ENCODE results near the gene DNAJC28.
A peak's percentile ranks its signal among the peaks of the same experiment; 100 is the strongest.
"Not testable (repeated sequence)": the region's sequence is repeated elsewhere in the genome, so short reads cannot be mapped to it uniquely, and the experiment has no call there.

Gene DNAJC28, protein sequence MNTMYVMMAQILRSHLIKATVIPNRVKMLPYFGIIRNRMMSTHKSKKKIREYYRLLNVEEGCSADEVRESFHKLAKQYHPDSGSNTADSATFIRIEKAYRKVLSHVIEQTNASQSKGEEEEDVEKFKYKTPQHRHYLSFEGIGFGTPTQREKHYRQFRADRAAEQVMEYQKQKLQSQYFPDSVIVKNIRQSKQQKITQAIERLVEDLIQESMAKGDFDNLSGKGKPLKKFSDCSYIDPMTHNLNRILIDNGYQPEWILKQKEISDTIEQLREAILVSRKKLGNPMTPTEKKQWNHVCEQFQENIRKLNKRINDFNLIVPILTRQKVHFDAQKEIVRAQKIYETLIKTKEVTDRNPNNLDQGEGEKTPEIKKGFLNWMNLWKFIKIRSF

DNA sequence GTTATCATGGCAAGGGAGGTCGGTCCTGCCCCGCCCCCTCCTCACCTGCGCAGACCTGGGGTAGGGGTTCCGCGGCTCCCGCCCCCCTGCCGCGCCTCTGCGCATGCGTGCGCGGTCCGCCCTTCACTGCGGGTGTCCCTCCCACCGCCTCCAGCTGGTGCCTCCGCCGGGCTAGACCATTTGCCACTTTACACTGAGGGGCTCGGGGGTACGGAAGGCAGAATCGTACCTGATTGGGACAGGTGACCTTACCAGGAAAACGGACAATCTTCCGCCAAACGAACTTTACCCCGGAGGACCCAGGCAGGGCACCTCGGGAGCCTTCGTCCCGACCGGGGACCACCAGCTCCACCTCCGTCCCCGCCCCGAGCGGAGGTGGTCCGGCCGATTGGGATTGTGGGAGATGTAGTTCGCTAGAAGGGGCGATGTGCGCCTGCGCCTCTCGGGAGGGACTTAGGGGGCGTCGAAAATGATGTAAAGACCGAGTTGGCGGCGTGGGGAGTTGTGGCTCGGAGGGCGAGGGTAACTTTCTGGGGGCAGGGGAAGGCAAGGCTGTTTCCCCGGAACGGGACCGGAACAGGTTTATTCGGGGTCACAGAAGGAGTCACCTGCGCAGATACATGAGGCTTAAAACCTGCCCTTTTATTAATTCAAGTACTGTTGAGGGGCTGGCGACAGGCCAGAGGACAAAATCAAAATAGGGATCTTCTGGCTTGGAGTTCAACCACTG is at the start of gene DNAJC28:
DNAJC28 (minus strand) TSS at position 344 of the 730 bp plus-strand sequence. CDS start 2,323 bp downstream, outside the sequence.
- DNase-seq (ENCODE audit: low spot score) = peak; percentile 92

DNA sequence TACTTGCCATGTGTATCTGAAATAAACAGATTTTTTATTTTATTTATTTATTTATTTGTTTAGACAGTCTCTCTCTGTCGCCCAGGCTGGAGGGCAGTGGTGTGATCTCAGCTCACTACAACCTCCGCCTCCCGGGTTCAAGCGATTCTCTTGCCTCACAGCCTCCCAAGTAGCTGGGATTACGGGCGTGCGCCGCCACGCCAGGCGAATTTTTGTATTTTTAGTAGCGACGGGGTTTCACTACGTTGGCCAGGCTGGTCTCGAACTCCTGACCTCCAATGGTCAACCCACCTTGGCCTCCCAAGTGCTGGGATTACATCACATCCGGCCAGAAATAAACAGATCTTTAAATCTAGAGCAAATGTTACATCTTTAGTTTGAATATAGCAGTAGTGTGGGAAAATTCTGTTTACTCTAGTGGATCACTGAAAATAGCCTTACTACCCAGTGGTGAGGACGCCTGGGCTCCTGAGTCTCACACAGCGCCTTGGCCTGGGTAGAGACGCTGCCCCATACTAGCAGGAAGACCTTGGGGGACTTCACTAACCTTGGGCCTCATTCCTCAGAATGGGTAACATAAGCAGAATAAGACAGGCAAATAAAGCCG is 49.7 kb upstream of the DNAJC28 start:
- DNase-seq (ENCODE audit: low spot score) = peak; percentile 59

DNA sequence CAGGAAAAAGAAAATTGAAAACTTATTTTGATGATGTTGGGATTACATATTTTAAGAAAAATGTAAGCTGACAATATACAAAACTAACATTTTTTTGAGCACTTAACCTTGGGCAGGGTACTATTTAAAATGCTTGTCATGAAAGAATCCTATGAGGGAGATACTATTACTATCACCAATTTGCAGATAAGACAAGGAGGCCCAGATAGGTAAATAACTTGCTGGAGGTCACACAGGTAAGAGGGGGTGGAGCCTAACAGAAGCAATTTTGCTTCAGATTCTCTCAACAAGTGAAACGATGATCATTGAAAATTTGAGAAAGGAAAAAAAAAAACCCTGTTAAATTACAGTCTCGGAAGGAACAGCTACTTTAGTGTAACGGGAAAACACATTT is 49.2 kb upstream of the DNAJC28 start:
- no peak for DNase-seq (ENCODE audit: low spot score)

DNA sequence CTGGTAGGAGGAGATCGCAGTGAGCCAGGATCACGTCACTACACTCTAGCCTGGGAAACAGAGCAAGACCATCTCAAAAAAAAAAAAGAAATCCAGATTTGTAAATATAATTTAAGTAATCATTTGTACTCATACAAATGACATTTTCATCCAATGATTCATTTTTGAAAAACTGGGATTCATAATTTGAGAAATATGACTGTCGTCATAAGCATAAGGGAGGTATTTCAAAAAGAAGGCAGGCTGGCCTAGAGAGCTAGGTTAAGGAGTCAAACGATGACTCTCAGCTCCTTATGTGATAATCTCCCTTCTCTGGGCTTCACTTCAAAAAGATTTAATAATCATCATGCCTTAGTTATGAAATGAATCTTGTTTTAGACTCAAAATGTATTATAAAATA is 48.1 kb upstream of the DNAJC28 start:
- DNase-seq (ENCODE audit: low spot score) = peak; percentile 71

DNA sequence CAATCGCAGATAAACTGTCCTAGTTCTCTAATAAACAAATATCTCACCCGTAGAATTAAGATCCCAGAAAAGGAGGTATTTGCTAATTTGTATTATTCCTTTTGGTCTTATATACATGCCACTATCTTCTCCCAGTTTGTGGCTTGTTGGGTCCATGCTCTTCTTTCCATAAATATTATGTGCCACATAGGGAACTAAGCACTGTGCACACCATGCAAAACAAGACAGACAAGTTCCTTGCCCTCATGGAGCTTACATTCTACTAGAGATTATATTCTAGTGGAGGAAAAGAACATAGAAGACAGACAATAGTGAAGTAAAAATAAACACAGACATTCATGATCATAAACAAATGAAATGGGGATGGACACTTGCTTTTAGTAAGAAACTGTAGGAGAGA is 45.7 kb upstream of the DNAJC28 start:
- DNase-seq (ENCODE audit: low spot score) = no peak

DNA sequence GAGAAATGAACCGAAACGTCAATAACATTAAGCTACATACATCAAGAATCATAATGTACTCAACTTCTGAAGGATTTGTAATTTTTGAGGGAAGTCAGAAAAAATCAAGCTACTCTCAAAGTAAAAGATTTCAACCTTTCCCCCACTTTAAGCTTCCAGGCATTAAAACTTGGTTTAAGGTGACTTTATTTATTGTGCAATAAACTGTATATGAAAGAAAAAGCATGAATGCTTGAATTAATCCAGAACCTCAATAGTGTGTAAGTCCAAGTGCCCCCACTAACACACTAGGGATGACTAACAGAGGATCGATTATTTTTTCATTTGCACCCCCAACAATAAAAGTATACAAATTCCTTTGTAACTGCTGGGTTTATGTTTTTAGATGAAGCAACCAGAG is 39.5 kb upstream of the DNAJC28 start:
- no peak for DNase-seq (ENCODE audit: low spot score)

DNA sequence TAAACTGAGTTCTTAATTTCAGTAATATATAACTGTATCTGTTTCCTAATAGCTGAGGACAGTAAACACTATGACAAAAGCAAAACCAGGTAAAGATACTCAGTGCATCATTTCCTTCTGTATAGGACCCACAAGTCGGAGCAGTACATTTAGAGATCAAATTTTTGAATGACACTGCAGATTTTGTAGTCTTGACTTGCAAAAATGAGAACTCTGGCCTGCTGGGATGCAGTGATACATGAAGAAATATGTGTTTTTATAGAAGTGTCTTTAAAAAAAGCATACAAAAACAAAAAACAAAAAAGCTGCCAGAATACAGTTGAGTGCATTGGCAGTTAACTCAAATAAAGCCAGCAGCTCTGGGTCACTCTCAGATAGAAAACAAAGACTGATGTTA is 31.4 kb upstream of the DNAJC28 start:
- DNase-seq (ENCODE audit: low spot score) = no peak

DNA sequence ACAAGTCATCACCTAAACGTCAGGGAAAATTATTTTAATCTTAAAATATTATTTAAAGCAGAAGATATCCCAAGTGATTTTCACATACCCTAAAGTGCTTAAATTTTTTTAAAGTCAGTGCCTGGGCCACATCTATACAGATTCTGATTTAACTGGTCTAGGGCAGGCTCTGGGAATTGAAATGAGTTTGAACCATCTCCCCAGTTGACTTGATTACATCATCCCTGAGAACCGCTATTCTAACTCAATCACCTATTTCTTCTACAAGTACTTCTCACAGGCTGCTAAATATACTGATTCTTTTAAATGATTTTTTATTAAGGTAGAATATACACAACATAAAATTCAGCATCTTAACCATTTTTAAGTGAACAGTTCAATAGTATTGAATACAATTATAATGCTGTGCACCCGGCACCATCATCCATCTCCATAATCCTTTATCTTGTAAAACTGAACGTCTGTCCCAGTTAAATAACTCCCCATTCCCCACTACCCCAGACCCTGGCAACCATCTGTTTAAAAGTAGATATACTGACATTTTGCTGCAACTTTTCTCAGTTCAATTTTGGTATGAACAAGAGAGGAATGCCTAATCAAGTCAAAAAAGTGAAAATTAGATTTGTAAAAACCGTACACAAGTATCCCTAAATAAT is 30.9 kb upstream of the DNAJC28 start:
- DNase-seq (ENCODE audit: low spot score) = no peak

DNA sequence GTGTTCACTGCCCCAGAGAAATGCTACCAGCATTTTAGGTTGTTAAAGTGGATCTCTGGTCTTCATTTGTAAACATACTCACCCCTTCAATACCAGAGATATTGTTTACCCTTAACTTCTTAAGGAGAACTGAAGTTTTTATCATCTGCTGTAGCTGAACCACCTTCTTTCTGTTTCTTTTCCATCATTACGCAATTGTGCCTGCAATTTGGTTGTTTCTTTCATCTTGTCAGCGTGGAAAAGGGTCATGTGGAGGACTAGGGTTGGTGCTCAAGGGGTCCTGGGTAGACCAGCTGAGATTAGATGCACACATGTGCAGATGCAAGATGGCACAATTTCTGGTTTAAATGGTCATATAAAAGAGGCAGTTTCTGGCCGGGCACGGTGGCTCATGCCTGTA is 27.4 kb upstream of the DNAJC28 start:
- no peak for DNase-seq (ENCODE audit: low spot score)

DNA sequence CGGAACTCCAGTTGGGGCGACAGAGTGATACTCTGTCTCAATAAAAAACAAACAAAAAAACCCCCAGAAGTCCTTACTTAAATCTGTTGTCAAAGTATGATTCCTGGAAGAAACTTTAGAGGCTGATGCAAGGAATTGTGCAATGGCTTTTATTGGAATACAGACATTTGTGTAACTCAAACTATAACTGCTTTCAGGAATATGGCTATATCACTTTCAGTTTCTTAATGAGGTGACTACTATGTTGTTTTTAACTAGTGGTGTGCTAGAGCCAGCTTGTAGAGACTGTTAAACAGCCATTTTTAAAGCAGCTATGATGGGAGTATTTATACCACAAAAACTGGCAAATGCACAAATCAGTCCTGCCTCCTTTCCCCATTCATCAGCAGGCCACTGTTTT is 22.7 kb upstream of the DNAJC28 start:
- no peak for DNase-seq (ENCODE audit: low spot score)

DNA sequence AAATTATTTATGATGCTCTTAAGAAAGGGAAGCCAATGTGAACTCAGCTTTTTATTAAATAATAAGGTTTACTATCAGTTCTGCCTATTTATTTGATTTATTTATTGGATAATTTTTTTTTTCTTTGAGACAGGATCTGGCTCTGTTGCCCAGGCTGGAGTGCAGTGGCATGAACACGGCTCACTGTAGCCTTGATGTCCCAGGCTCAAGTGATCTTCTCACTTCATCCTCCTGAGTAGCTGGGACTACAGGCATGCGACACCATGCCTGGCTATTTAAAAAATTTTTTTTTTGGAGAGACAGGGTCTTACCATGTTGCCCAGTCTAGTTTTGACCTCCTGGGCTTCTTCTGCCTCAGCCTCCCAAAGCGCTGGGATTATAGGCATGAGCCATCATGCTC is 21.0 kb upstream of the DNAJC28 start:
- no peak for DNase-seq (ENCODE audit: low spot score)

DNA sequence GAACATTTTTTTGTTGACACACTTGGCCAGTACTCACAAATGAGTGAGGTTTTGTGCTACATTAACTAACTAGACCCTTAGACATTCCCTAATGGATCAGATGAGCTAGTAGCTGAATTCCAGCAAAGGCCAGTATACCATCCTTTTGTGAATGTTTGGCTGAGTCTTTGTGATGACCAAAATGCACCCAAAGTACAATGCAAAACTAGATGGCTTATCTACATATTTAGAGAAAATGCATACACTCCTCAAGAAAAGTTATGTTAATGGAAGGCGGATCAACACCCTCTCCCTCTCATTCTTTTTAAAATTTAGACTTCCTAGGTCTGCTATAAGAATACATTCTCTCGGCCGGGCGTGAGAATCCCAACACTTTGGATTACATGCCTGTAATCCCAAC is 20.1 kb upstream of the DNAJC28 start:
- DNase-seq (ENCODE audit: low spot score) = no peak

DNA sequence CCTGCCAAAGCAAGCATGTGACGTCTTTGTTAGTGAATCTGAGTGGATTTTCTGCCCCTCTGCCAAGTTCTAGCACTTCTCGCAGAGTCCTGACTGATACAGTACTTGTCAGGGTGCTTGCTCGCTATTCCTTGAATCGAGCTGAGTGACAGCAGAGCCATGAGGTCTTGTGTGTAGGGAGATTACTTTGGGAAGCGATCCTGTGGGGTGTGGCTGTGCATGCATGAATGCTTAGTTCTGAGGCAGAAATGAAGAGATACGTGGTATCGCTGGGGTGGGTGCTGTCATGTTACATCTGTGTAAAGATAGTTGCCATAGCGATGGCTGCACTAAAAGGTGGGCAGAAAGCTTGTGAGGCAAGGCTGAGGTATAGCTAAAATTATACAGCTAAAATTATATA is 19.3 kb upstream of the DNAJC28 start:
- DNase-seq (ENCODE audit: low spot score) = no peak

DNA sequence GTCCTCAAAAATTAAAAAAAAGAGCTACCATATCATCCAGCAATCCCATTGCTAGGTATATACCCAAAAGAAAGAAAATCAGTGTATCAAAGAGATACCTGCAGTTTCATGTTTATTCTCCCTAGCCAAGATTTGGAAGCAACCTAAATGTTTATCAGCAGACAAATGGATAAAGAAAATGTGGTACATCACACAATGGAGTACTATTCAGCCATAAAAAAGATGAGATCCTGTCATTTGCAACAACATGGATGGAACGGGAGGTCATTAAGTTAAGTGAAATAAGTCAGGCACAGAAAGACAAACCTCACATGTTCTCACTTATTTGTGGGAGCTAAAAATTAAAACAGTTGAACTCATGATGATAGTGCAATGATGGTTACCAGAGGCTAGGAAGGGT is 15.5 kb upstream of the DNAJC28 start:
- DNase-seq (ENCODE audit: low spot score) = not testable (repeated sequence)

DNA sequence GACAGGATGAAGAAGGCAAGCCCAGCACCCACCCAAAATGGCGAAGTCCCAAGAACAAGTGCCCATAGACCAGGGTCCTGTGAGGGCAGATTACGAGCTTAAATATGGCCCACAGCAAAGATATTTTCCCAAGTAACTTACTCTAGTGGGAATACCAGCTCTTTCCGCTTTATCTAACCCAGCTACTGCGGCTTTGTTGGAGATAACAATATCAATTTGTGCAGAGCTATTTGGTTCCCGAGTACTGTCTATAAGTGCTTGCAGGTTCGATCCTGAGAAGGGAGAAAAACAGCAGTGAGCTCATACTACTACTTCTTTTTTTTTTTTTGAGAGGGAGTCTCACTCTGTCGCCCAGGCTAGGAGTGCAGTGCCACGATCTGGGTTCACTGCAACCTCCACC is 14.3 kb upstream of the DNAJC28 start:
- no peak for DNase-seq (ENCODE audit: low spot score)

DNA sequence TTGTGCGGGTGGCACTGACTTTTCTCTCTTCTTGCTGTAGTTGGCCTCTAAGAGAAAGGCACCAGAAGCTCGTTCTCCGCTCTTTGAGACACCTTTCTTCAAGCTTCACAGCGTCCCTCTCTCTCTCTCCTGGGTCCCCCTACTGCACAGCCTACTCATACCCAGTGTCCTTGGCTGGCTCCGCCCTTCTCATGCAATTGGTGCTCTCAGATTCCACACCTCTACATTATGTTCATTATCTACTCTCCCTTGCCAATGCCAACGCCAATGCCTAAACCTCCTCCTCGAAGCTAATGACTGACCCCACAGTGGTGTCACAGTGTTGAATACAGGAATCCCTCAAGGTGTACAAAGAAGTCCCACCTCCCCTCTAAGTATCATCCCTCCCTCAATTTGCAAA is 4.8 kb upstream of the DNAJC28 start:
- DNase-seq (ENCODE audit: low spot score) = no peak

DNA sequence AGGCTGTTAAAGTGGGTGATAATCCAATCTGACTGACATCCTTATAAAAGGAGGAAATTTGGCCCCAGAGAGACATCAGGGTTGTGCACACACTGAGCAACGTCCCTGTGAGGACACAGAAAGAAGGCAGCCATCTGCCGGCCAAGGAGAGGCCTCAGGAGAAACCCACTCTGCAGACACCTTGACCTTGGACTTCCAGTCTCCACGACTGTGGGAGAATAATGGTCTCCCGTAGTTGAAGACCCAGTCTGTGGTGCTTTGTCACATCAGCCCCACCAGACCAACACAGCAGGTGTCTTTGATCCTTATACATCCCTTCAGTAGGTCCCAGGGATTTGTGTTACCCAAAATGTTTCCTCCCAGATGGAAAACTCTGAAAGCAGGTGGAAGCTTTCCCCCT is 4.2 kb upstream of the DNAJC28 start:
- DNase-seq (ENCODE audit: low spot score) = no peak

DNA sequence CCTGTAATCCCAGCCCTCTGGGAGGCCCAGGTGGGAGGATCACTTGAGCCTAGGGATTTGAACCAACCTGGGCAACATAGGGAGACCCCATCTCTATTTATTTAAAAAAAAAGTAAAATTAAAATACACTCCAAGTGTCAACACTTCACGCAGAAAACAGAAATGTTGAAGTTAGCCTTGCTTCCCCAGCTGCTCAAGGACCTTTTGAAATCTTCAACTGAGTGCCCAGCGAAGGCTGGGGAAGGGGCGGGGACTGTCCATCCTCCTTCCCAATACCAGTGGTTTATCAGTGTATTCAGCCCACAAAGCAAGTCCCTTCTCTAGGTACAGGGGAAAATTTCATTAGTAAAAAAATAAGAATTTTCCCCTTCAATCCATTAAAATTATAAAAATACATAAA is 2.2 kb upstream of the DNAJC28 start:
- no peak for DNase-seq (ENCODE audit: low spot score)

DNA sequence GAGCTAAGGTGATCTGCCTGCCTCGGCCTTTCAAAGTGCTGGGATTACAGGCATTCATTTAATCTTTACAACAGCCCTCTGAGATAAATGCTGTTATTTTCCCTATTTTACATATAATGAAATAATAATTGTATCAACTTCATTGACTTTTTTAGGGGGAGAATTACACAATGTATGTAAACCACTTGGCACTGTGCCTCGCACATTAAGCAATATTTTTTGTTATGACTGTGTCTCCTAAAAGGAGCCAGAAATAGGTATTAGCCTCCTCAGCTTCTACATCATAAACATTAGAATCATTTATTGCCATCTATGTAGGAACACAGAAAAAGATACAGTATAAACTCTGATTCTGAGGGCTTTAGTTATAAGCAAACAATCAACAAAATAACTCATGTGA is 1.1 kb upstream of the DNAJC28 start:
- DNase-seq (ENCODE audit: low spot score) = no peak

DNA sequence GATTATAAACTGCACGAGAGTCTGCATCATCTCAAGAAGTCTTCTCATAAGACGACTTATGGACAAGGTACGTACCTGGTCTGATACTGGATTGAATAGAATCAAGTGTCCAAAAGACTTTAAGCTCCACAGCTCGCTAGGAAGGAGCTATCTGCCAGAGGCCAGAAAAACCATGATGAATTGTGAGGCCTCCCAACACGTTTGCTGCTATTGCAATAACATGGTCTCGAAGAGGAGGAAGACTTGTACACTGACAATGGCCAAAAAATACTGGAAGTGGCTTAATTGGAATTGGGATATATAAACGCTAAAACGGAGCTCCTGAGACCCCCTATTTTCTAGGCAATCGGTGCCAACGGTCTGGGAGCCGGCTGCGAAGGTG is 534 bp downstream of the DNAJC28 start:
- peak; percentile 11 for DNase-seq (ENCODE audit: low spot score)

DNA sequence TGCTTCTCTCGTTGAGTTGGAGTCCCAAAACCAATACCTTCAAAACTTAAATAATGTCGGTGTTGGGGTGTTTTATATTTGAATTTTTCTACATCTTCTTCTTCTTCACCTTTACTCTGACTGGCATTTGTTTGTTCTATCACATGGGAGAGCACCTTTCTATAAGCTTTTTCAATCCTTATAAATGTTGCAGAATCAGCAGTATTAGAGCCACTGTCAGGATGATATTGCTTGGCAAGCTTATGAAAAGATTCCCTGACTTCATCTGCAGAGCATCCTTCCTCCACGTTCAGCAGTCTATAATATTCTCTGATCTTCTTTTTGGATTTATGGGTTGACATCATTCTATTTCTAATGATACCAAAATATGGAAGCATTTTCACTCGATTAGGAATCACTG is 2.6 kb downstream of the DNAJC28 start:
- DNase-seq (ENCODE audit: low spot score) = no peak

DNA sequence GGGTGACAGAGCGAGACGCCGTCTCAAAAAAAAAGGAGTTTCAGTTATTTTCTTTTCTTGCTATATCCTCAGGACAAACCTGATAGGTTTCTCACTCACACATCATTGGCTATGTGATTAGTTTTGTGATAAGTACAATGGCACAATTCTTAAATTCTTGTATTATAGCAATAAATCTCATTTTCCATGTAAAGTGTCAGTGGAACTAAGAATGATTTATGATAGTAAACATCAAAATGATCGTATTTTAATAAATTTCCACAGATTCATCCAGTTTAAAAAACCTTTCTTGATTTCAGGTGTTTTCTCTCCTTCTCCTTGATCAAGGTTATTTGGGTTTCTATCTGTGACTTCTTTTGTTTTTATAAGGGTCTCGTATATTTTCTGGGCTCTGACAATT is 3.5 kb downstream of the DNAJC28 start:
- DNase-seq (ENCODE audit: low spot score) = no peak
